GM23248 (cell line): ENCODE data around the gene SENP8. TPM values are rescaled to one million over a fixed set of nuclear protein-coding genes. Genes with fewer than 3 reads are reported as not detected.
"Not testable (repeated sequence)": the region's sequence is repeated elsewhere in the genome, so short reads cannot be mapped to it uniquely, and the experiment has no call there.

Experiments
- DNase-seq: peaks from one replicate; pipeline ENCODE4 v3.0.0-alpha.2; 2015
- H2AFZ ChIP-seq: fragments of 200-600 bp; sonication (generic); 2 replicates; pipeline ENCODE4 v1.6.1; 2016; ENCODE audit warnings: antibody characterized with exemption
- H3F3A ChIP-seq: fragments of 200-600 bp; sonication (generic); 2 replicates; pipeline ENCODE4 v1.6.1; 2016; ENCODE audit warnings: mild to moderate bottlenecking, antibody characterized with exemption, mixed run types; ENCODE audit not compliant: insufficient read depth
- H3K27ac ChIP-seq: fragments of 200-600 bp; sonication (generic); 2 replicates; pipeline ENCODE4 v1.5.1; 2016; ENCODE audit warnings: mild to moderate bottlenecking
- H3K27me3 ChIP-seq: fragments of 200-600 bp; sonication (generic); replicated peaks from 2 replicates; pipeline ENCODE4 v1.6.1; 2016; ENCODE audit warnings: mild to moderate bottlenecking; ENCODE audit not compliant: insufficient read depth
- H3K36me3 ChIP-seq: fragments of 200-600 bp; sonication (generic); 2 replicates; pipeline ENCODE4 v1.6.1; 2016; ENCODE audit warnings: low read depth, mild to moderate bottlenecking
- H3K4me1 ChIP-seq: fragments of 200-600 bp; sonication (generic); 2 replicates; pipeline ENCODE4 v1.6.1; 2016; ENCODE audit warnings: mild to moderate bottlenecking; ENCODE audit not compliant: insufficient read depth
- H3K4me2 ChIP-seq: fragments of 200-600 bp; sonication (generic); one replicate; pipeline ENCODE4 v1.6.1; 2016; ENCODE audit warnings: mild to moderate bottlenecking; ENCODE audit not compliant: unreplicated experiment
- H3K4me3 ChIP-seq: fragments of 200-600 bp; sonication (generic); 2 replicates; pipeline ENCODE4 v1.5.1; 2016; ENCODE audit warnings: mild to moderate bottlenecking
- H3K79me2 ChIP-seq: fragments of 200-600 bp; sonication (generic); 2 replicates; pipeline ENCODE4 v1.6.1; 2016; ENCODE audit warnings: mild to moderate bottlenecking; ENCODE audit not compliant: insufficient read depth
- H3K9ac ChIP-seq: fragments of 200-600 bp; sonication (generic); 2 replicates; pipeline ENCODE4 v1.6.1; 2016; ENCODE audit warnings: mild to moderate bottlenecking
- H3K9me2 ChIP-seq: fragments of 200-600 bp; sonication (generic); 2 replicates; pipeline ENCODE4 v1.6.1; 2016; ENCODE audit warnings: mixed run types, mild to moderate bottlenecking, moderate library complexity; ENCODE audit not compliant: insufficient read depth
- H3K9me3 ChIP-seq: fragments of 200-600 bp; sonication (generic); one replicate; pipeline ENCODE4 v1.6.1; 2017; ENCODE audit warnings: low read depth
- H4K20me1 ChIP-seq: fragments of 200-600 bp; sonication (generic); 2 replicates; pipeline ENCODE4 v1.6.0; 2016; ENCODE audit not compliant: insufficient read depth
- EZH2 ChIP-seq: fragments of 200-600 bp; sonication (generic); IDR thresholded peaks from 2 replicates; pipeline ENCODE4 v1.6.1; 2018; ENCODE audit warnings: antibody characterized with exemption, mild to moderate bottlenecking; ENCODE audit not compliant: insufficient read depth, poor library complexity, severe bottlenecking
- EZH2phosphoT487 ChIP-seq: fragments of 200-600 bp; sonication (generic); IDR thresholded peaks from 2 replicates; pipeline ENCODE4 v1.6.1; 2018; ENCODE audit warnings: antibody characterized with exemption, moderate library complexity, mild to moderate bottlenecking, low read depth; ENCODE audit not compliant: insufficient read depth
- WGBS, 2 experiments: methylation state at CpG; one replicate each; pipeline ENCODE4 v1.1.6; 2015 to 2017; ENCODE audit warnings: low lambda C conversion rate in 2 of 2, low coverage in 1 of 2; ENCODE audit errors: missing lambda C conversion rate in 2 of 2; 5-methylcytosine and 5-hydroxymethylcytosine counted together
- in situ Hi-C: fragments of 300-500 bp; cut with MboI; formaldehyde crosslinking; loops from 2 replicates; pipeline ENCODE4 v1.15.0; 2020
- polyA plus RNA-seq: library from polyadenylated mRNA; unstranded; fragments of >200 nt; fragmentation: Nextera tagmentation; extraction: Ambion mirVana; gene quantifications from 2 replicates; pipeline ENCODE4 v1.2.1, GENCODE V29; 2016
- total RNA-seq: library from RNA; depleted of rRNA; stranded (reverse); fragments of >200 nt; shearing (Covaris generic); gene quantifications from 2 replicates; pipeline ENCODE4 v1.2.3, GENCODE V29; 2014

The SENP8 gene
- total and polyA plus RNA-seq, 2 experiments from 2014 or later, result 2.5 to 3.8 TPM

- Histone ChIP-seq H3K9me3 (no peaks in the 10 kb centered on the region), H3K79me2 (no peaks in the 10 kb centered on the region), H3K9ac (no peak overlapping the region), H2AFZ (no peak overlapping the region), H3K36me3 (no peaks in the 10 kb centered on the region), H3K27me3 (peaks cover 13% of the 10 kb centered on the region; the same call in 1 of the 2 replicates), H3K27ac (no peak overlapping the region), H3K4me1 (no peaks in the 10 kb centered on the region), H4K20me1 (no peaks in the 10 kb centered on the region), H3K4me2 (no peak overlapping the region), H3K9me2 (no peaks in the 10 kb centered on the region), H3K4me3 (no peak overlapping the region), H3F3A (no peaks in the 10 kb centered on the region)
- in situ Hi-C loops, result loop anchor here (25.0 kb wide), 1 partner anchor 706 kb away; no protein-coding TSS in a partner anchor
- WGBS, 2 experiments, result 44 to 47% methylated on average over 4 of the region's 4 CpGs
- no peak for TF ChIP-seq EZH2phosphoT487
- no peak for TF ChIP-seq EZH2
- DNase-seq, result no peak
Observed at GRCh38 chr15:72168808-72169190, 50.6 kb downstream of the SENP8 start.

- H3K4me3 ChIP-seq, result no peak overlapping the region
- no peaks in the 10 kb centered on the region for H4K20me1 ChIP-seq
- TF ChIP-seq EZH2 (no peak), EZH2phosphoT487 (no peak)
- H3K27me3 ChIP-seq, result peaks cover 13% of the 10 kb centered on the region; the same call in 1 of the 2 replicates
- no peaks in the 10 kb centered on the region for H3K9me2 ChIP-seq
- H3K27ac ChIP-seq, result no peak overlapping the region
- 66 to 67% methylated on average over 8 to 10 of the region's 10 CpGs for WGBS, 2 experiments
- in situ Hi-C loops, result loop anchor here (25.0 kb wide), 1 partner anchor 707 kb away; no protein-coding TSS in a partner anchor
- no peak overlapping the region for H3K9ac ChIP-seq
- no peak for DNase-seq
- H2AFZ ChIP-seq, result no peak overlapping the region
- no peaks in the 10 kb centered on the region for H3F3A ChIP-seq
- H3K79me2 ChIP-seq, result no peaks in the 10 kb centered on the region
- H3K4me2 ChIP-seq, result no peak overlapping the region
- H3K4me1 ChIP-seq, result no peaks in the 10 kb centered on the region
- no peaks in the 10 kb centered on the region for H3K9me3 ChIP-seq
- H3K36me3 ChIP-seq, result no peaks in the 10 kb centered on the region
Observed at GRCh38 chr15:72169236-72169920, 51.2 kb downstream of the SENP8 start.

DNA sequence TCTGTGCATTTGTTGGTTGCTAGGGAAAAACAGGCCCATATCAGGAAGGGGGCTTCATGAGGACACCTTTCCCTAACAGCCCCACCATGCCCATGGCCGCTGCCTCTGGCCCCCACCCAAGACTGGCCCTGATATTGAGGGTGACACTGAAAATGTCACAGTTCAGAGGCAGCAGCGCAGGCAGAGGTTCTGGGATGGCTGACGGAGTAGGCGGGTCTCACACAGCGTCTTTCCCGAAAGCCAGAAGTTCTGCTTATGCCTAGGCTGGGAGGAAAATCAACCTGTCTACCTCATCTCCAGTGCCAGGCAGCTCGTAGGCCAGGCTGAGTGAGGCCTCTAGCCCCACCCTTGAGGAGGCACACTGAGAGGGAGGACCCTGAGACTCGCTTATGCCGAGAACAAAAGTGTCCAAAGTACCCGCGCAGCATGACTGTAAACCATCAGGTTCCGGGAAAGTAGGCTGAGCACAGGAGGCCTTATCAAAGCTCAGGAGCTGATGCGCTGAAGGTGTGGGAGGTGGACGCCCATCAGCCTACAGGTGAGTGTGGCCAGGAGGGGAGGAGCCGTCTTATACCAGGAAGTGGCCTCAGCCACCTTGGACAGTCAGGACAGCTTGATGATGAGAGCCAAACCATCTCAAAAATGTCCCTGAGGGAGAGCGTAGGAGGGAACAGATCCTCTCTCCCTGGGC, 51.9 kb downstream of the SENP8 start:
- H3K27ac ChIP-seq, result no peak overlapping the region
- in situ Hi-C loops, result loop anchor here (25.0 kb wide), 1 partner anchor 708 kb away; no protein-coding TSS in a partner anchor

GRCh38 chr15:72170691-72171090, 52.5 kb downstream of the SENP8 start:
- Histone ChIP-seq H3K9me2 (no peaks in the 10 kb centered on the region), H3K9me3 (no peaks in the 10 kb centered on the region), H3F3A (no peaks in the 10 kb centered on the region), H2AFZ (no peak overlapping the region), H3K9ac (no peak overlapping the region), H3K36me3 (no peaks in the 10 kb centered on the region), H4K20me1 (no peaks in the 10 kb centered on the region), H3K27ac (no peak overlapping the region), H3K27me3 (peaks cover 16% of the 10 kb centered on the region; the same call in 1 of the 2 replicates), H3K79me2 (no peaks in the 10 kb centered on the region), H3K4me2 (no peak overlapping the region), H3K4me1 (no peaks in the 10 kb centered on the region), H3K4me3 (no peak overlapping the region)
- in situ Hi-C loops, result loop anchor here (25.0 kb wide), 1 partner anchor 708 kb away; no protein-coding TSS in a partner anchor
- TF ChIP-seq EZH2phosphoT487 (no peak), EZH2 (no peak)
- 74 to 85% methylated on average over 7 of the region's 7 CpGs for WGBS, 2 experiments
- no peak for DNase-seq

More for the DNA sequence above, 51.9 kb downstream of the SENP8 start:
- Histone ChIP-seq H3K27me3 (peaks cover 13% of the 10 kb centered on the region; the same call in 1 of the 2 replicates), H2AFZ (no peak overlapping the region), H3F3A (no peaks in the 10 kb centered on the region), H3K9me2 (no peaks in the 10 kb centered on the region), H3K9me3 (no peaks in the 10 kb centered on the region), H4K20me1 (no peaks in the 10 kb centered on the region), H3K79me2 (no peaks in the 10 kb centered on the region), H3K4me2 (no peak overlapping the region), H3K36me3 (no peaks in the 10 kb centered on the region), H3K4me1 (no peaks in the 10 kb centered on the region), H3K9ac (no peak overlapping the region), H3K4me3 (no peak overlapping the region)
- DNase-seq, result no peak
- TF ChIP-seq EZH2phosphoT487 (no peak), EZH2 (no peak)
- WGBS, 2 experiments, result 75 to 79% methylated on average over 12 to 16 of the region's 16 CpGs

- not testable (repeated sequence) for H3K79me2 ChIP-seq, H3K4me1 ChIP-seq, H3K4me2 ChIP-seq, H3K36me3 ChIP-seq, H3F3A ChIP-seq, H4K20me1 ChIP-seq, H2AFZ ChIP-seq, H3K27ac ChIP-seq, H3K9ac ChIP-seq, H3K9me3 ChIP-seq, H3K4me3 ChIP-seq, H3K9me2 ChIP-seq
- 56 to 65% methylated on average over 10 of the region's 10 CpGs for WGBS, 2 experiments
- peak; percentile 38 for DNase-seq
- in situ Hi-C loops, result loop anchor here (25.0 kb wide), 1 partner anchor 710 kb away; no protein-coding TSS in a partner anchor
- H3K27me3 ChIP-seq, result peaks cover 22% of the 10 kb centered on the region; the same call in 1 of the 2 replicates
Observed at GRCh38 chr15:72171978-72172377, 53.8 kb downstream of the SENP8 start.
